Panc1 (cell line): Measurements from ENCODE around the gene IRF9. TPM values are rescaled to one million over a fixed set of nuclear protein-coding genes. Genes with fewer than 3 reads are reported as not detected.

ENCODE experiments used
- ATAC-seq: fragments of 200-7000 bp; cut with Tn5 transposase; 2 replicates; pipeline ENCODE4 v1.9.1; 2020; ENCODE audit warnings: mild to moderate bottlenecking, moderate library complexity
- BruUV-seq: library from RNA; stranded (reverse); fragments of 400-500 nt; replicated peaks from 2 replicates; lab custom pipeline; 2021; lab: Mats Ljungman, UMichigan
- CTCF ChIA-PET: fragments of 300-600 bp; sonication (Branson Sonifier 250); formaldehyde crosslinking; loops from one replicate; lab custom pipeline; 2022; ENCODE audit warnings: antibody characterized with exemption; lab: Charles Lee
- POLR2A ChIA-PET: fragments of 300-600 bp; sonication (Branson Sonifier 250); formaldehyde crosslinking; loops from one replicate; lab custom pipeline; 2022; ENCODE audit warnings: antibody characterized with exemption; lab: Charles Lee
- DNase-seq: peaks from one replicate; pipeline ENCODE4 v3.0.0-alpha.2; 2010; ENCODE audit warnings: low read depth, low spot score
- H3K27ac ChIP-seq: 2 replicates; pipeline ENCODE4 v1.5.1; 2011; ENCODE audit warnings: mild to moderate bottlenecking, low read length, inconsistent platforms
- H3K27me3 ChIP-seq: fragments of 200-500 bp; sonication (Bioruptor generic); 2 replicates; pipeline ENCODE4 v1.6.0; 2014; ENCODE audit warnings: low read length, inconsistent platforms; ENCODE audit not compliant: control insufficient read depth, insufficient read depth
- H3K36me3 ChIP-seq: fragments of 200-500 bp; sonication (Bioruptor generic); 2 replicates; pipeline ENCODE4 v1.5.1; 2014; ENCODE audit warnings: inconsistent platforms, mild to moderate bottlenecking, low read length, moderate library complexity; ENCODE audit not compliant: control insufficient read depth, insufficient read depth
- H3K4me1 ChIP-seq: 2 replicates; pipeline ENCODE4 v1.5.1; 2011; ENCODE audit warnings: inconsistent platforms, mild to moderate bottlenecking, low read length, moderate library complexity; ENCODE audit not compliant: control insufficient read depth, insufficient read depth
- H3K4me3 ChIP-seq, 2 experiments: 2 replicates each; pipeline ENCODE4 v1.5.1; 2011 to 2012; ENCODE audit warnings: low read depth in 2 of 2, low read length in 2 of 2, mild to moderate bottlenecking in 2 of 2, inconsistent platforms in 1 of 2, moderate library complexity in 1 of 2
- H3K9me3 ChIP-seq: fragments of 200-500 bp; sonication (Bioruptor generic); 2 replicates; pipeline ENCODE4 v1.5.1; 2014; ENCODE audit warnings: low read depth, mild to moderate bottlenecking, inconsistent platforms, low read length, moderate library complexity; ENCODE audit not compliant: control insufficient read depth, insufficient read depth
- CTCF ChIP-seq: fragments of 450-650 bp; IDR thresholded peaks from 2 replicates; pipeline ENCODE4 v1.5.1; 2017; ENCODE audit warnings: mild to moderate bottlenecking
- POLR2AphosphoS5 ChIP-seq: IDR thresholded peaks from 2 replicates; pipeline ENCODE4 v1.6.1; 2012; ENCODE audit warnings: mild to moderate bottlenecking, low read depth, low read length, moderate library complexity
- REST ChIP-seq, 2 experiments: IDR thresholded peaks; 2 replicates each; pipeline ENCODE4 v1.6.1; 2011 to 2012; ENCODE audit warnings: low read depth in 2 of 2, control low read depth in 1 of 2, low read length in 1 of 2, mild to moderate bottlenecking in 1 of 2, moderate library complexity in 1 of 2; ENCODE audit not compliant: insufficient read depth in 1 of 2
- SIN3A ChIP-seq: IDR thresholded peaks from 2 replicates; pipeline ENCODE4 v1.6.1; 2012; ENCODE audit warnings: low read depth, mild to moderate bottlenecking, low read length, moderate library complexity, borderline replicate concordance; ENCODE audit not compliant: insufficient read depth
- TCF7L2 ChIP-seq: IDR thresholded peaks from 2 replicates; pipeline ENCODE4 v1.6.1; 2011; ENCODE audit warnings: mild to moderate bottlenecking, low read depth, low read length, inconsistent platforms
- in situ Hi-C: cut with HindIII; loops from 2 replicates; pipeline ENCODE4 v1.10.0; 2016; ENCODE audit warnings: low sequenced_read_pairs, low pct_unique_long_range_greater_than_20kb
- intact Hi-C: fragments of 100-400 bp; cut with micrococcal nuclease; formaldehyde crosslinking; loops from one replicate; pipeline ENCODE4 v1.10.0; 2022; ENCODE audit not compliant: unreplicated experiment
- total RNA-seq: library from RNA; stranded (reverse); gene quantifications from one replicate; pipeline ENCODE4 v1.2.1, GENCODE V29; 2021; ENCODE audit not compliant: unreplicated experiment

The IRF9 gene
- total RNA-seq, 1 experiment from 2014 or later, result 24.5 TPM

- H3K4me3 ChIP-seq, result peak overlapping the region; percentile 87 to 96
- intact Hi-C loops (no loop called here), in situ Hi-C loops (no loop called here)
- CTCF ChIA-PET, result no interaction called here
- DNase-seq (no peak), ATAC-seq (no peak)
- peaks cover 3% of the 10 kb centered on the region for H3K36me3 ChIP-seq
- H3K4me1 ChIP-seq, result peaks cover 6% of the 10 kb centered on the region; the same call in 1 of the 2 replicates
- H3K9me3 ChIP-seq, result no peaks in the 10 kb centered on the region
- BruUV-seq, result no TSS peak
- TF ChIP-seq SIN3A (no peak), REST (IDR thresholded peaks at IDR 0.05; ENCODE audit: insufficient read depth in 1 of 2, low read depth in 2 of 2, low read length in 1 of 2) (no peak), CTCF (no peak), POLR2AphosphoS5 (no peak), TCF7L2 (no peak)
- peak overlapping the region; percentile 94 for H3K27ac ChIP-seq
- POLR2A ChIA-PET, result no interaction called here
- H3K27me3 ChIP-seq, result no peaks in the 10 kb centered on the region
Measured at GRCh38 chr14:24145219-24145618, 15.8 kb upstream of the IRF9 start.

GRCh38 chr14:24145690-24146452 lies 15.2 kb upstream of the IRF9 start:
- Histone ChIP-seq H3K36me3 (peaks cover 3% of the 10 kb centered on the region), H3K27me3 (no peaks in the 10 kb centered on the region), H3K27ac (peak overlapping the region; percentile 94), H3K4me3 (peak overlapping the region; percentile 87 to 96), H3K9me3 (no peaks in the 10 kb centered on the region), H3K4me1 (peaks cover 6% of the 10 kb centered on the region; the same call in 1 of the 2 replicates)
- POLR2A ChIA-PET, result no interaction called here
- no peak for DNase-seq
- in situ Hi-C loops (no loop called here), intact Hi-C loops (no loop called here)
- TF ChIP-seq TCF7L2, result no peak
- no peak for TF ChIP-seq CTCF
- TF ChIP-seq REST (IDR thresholded peaks at IDR 0.05; ENCODE audit: insufficient read depth in 1 of 2, low read depth in 2 of 2, low read length in 1 of 2), result no peak
- TF ChIP-seq POLR2AphosphoS5, result no peak
- no peak for TF ChIP-seq SIN3A
- BruUV-seq, result TSS peak; percentile 78
- CTCF ChIA-PET, result interaction anchor here (1.4 kb wide), 1 partner anchor 37 kb away, joined by 3 read pairs; no protein-coding TSS in a partner anchor
- ATAC-seq, result no peak
